HUDEP-2 (cell line): ENCODE measurements around the gene NUDT22.

Experiments
- DNase-seq, 76 experiments: peaks; one replicate each; lab custom pipeline; 2025; ENCODE audit not compliant: unreplicated experiment in 76 of 76; lab: John Stamatoyannopoulos, UW

NUDT22 gene

DNA sequence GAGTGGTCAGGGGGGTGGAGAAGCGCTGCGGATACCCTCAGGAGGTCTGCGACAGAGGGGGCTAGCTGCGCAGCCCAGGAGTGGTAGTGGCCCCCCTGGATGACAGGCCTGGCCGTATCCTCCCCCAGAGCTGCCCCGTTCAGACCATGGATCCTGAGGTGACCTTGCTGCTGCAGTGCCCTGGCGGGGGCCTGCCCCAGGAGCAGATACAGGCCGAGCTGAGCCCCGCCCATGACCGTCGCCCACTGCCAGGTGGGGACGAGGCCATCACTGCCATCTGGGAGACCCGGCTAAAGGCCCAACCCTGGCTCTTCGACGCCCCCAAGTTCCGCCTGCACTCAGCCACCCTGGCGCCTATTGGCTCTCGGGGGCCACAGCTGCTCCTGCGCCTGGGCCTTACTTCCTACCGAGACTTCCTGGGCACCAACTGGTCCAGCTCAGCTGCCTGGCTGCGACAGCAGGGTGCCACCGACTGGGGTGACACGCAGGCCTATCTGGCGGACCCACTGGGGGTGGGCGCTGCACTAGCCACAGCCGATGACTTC, 505 bp downstream of the NUDT22 start:
- peak in 57 of 76 experiments; percentile 11 to 67 (median 50) for DNase-seq

DNA sequence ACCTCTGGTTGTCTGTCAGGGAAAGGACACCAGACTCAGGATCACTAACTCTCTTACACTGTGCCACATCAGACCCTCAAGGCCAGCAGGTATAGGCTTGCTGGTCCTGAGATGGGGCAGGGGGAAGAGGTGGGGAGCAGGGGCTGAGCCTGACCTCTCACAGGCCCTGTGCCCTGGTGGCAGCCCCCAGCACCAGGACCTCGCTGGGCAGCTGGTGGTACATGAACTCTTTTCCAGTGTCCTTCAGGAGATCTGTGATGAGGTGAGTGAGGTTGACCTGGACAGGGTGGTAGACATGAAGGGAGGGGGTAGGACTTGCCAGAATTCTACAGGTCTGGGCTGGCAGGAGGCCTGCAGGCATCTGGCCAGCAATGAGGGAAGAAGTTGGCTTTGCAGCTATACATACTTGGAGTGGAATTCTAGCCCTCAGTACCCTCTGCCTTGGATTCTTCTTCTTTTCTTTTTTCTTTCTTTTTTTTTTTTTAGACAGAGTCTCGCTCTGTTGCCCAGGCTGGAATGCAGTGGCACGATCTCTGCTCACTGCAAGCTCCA, 1.4 kb downstream of the NUDT22 start:
- peak in 1 of 76 experiments; percentile 31 for DNase-seq

DNA sequence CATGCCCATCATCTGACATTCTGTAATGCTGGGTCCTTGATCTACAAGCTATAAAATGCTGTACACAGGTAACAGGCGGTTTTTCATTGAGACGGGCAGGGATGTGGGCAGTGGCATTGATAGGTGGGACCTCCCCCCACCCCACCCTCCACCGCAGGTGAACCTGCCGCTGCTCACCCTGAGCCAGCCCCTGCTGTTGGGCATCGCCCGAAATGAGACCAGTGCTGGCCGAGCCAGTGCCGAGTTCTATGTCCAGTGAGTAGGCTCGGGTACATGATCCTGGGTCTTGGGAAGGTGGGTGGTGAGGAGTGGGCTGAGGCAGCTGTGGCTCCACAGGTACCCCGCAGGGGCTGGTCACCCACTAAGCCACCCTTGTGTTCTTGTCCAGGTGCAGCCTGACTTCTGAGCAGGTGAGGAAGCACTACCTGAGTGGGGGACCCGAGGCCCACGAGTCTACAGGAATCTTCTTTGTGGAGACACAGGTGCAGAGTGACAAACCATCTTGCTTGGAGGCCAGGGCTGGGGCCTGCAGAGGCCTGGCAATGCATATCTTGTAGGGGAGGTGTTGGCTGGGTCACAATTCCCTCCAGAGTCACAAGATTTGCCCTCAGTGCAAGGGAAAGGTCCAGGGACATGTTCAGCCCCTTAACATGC, 3.1 kb downstream of the NUDT22 start:
- no peak for DNase-seq

DNA sequence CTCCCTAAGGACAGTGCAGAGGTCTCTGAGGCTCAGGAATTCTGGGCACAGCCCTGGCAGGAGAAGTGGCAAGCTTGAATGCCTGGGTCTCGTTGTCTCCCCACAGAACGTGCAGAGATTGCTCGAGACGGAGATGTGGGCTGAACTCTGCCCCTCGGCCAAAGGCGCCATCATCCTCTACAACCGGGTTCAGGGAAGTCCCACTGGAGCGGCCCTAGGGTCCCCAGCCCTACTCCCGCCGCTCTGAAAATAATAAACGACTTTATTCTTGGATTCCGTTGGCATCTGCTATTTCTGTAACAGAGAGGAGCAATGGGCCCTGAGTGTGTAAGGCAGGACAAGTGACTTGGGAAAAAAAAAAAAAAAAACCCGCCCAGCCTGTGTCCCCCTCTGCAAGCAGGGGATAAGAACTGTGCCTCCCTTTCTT, 3.7 kb downstream of the NUDT22 start:
- no peak for DNase-seq

DNA sequence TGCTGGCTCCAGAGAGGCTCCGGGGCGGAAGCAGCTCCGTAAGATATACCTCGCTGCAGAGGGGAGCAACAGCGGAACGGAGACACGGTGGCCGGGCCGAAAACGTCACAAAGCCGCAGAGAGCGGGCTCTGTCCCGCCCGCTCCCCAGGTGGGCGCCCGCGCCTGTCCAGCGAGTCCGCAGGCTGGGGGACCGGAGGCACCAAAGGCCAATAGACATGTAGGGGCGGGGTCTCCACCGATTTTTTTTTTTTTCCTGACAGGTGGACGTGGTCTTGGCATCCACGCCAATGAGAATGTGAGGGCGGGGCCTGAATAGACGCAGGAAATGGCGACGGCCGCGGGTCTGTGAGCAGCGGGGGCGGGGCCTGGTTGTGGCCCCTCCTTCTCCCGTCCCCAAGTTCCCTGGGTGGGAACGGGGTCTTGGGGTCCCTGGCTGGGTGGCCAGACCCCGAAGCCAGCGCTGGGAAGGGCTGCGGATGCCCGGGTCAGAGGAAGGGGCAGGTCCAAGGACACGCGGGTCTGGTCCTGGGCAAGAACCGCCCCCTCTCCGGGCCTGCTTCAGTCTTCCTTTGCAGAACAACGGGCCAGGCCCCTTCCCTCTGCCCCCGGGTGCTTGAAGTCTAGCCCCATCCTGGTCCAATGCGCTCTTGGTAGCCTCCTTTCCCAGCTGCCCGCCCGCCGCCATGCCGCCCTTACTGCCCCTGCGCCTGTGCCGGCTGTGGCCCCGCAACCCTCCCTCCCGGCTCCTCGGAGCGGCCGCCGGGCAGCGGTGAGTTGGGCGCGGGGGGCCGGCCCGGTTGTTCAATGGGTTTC, 4.3 kb downstream of the NUDT22 start, which contains the start of gene DNAJC4:
DNAJC4 (plus strand) TSS at position 378 of the 814 bp plus-strand sequence; CDS start at position 685, 307 bp downstream.
- peak in 69 of 76 experiments; percentile 43 to 90 (median 80) for DNase-seq

DNA sequence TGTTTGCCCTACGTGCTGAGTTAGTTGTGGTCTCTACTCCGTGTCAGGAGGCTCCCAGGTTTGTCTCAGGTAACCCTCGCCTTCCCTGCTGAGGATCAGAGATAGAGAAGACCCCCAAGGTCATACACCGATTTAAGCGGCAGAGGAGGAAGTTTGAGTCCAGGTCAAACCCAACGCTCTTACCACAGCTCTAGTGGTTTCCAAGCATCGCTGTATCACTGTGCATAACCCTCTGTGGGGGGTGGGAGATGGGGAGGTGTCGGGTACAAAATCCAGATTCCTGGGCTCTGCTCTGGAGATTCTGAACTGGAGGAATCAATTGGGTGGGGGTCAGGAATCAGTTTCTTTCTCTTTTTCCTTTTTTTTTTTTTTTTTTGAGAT, 4.9 kb downstream of the NUDT22 start:
- DNase-seq = no peak

DNA sequence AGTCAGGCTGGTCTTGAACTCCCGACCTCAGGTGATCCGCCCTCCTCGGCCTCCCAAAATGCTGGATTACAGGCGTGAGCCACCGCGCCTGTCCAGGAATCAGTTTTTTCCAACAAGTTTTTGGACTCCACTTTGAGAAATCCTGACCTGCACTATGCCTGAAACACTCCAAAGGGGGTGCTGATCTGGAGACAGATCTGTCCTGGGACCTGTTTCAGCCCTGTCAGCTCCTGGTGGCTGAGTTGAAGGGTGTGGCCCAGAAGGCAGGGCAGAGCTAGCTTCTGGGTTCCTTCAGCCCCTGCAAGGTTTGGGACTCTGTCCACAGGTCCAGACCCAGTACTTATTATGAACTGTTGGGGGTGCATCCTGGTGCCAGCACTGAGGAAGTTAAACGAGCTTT, 5.5 kb downstream of the NUDT22 start:
- peak in 14 of 76 experiments; percentile 8 to 40 (median 23) for DNase-seq

DNA sequence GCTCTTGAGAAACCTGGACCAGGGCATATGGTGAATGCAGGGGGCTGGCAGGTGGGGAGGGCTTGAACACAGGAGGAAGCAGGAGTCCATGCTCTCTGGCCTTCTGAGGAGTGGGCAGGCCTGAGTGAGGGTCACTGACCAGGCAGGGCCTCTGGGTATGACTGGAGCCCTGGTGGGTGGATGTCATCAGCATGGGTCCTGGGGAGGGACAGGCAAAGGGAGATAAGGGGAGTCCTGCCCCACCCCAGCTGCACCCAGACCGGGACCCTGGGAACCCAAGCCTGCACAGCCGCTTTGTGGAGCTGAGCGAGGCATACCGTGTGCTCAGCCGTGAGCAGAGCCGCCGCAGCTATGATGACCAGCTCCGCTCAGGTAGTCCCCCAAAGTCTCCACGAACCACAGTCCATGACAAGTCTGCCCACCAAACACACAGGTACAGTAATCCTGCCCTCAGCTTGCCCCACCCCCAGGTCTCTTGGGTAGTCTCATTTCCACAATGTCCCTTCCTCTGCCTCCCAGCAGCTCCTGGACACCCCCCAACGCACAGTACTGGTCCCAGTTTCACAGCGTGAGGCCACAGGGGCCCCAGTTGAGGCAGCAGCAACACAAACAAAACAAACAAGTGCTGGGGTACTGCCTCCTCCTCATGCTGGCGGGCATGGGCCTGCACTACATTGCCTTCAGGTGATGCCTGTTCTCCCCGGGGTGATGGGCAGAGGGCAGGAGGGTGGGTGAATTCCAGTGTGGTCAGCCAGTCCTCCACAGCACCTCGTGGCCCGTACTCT, 6.3 kb downstream of the NUDT22 start:
- DNase-seq = peak in 1 of 76 experiments; percentile 21

DNA sequence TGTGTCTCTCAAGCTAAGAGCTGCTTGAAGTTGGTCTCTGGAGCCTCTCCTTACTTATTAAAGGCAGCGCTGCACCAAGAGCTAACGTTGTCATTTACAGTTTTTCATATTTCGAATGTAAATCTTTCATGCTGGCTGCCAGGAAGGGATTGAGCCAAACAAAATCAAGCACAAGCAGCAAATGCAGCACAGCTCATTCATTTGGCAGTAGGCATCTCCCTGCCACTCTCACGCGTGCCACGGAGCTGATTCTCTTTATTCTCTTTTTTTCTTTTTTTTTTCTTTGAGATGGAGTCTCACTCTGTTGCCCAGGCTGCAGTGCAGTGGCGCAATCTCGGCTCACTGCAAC, 6.9 kb downstream of the NUDT22 start:
- DNase-seq = no peak

DNA sequence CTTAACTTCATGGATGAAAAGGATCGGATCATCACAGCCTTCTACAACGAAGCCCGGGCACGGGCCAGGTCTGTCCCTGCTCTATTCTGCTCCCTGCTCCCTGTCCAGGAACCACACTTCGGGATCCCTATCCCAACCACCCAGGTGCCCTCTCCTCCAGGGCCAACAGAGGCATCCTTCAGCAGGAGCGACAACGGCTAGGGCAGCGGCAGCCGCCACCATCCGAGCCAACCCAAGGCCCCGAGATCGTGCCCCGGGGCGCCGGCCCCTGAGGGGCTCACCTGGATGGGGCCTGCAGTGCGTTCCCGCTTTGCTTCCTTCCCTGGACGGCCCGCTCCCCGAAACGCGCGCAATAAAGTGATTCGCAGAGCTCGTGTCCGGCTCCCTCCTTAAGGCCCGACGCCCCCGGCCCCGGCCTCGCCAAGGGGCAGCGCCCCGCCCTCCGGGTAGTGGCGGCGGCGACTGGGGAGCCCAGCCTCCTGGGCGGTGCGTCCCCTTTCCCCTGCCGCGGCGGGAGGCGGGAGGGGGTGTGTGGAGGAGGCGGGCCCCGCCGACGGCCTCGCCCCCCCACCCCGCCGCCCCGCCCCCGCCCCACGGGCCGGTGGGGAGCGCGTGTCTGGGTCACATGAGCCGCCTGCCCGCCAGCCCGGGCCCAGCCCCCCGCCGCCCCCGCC, 8.0 kb downstream of the NUDT22 start, which contains the start of gene VEGFB:
VEGFB (plus strand) TSS at position 672 of the 674 bp plus-strand sequence. CDS start 250 bp downstream, outside the sequence.
- DNase-seq = peak in 24 of 76 experiments; percentile 6 to 49 (median 30)

DNA sequence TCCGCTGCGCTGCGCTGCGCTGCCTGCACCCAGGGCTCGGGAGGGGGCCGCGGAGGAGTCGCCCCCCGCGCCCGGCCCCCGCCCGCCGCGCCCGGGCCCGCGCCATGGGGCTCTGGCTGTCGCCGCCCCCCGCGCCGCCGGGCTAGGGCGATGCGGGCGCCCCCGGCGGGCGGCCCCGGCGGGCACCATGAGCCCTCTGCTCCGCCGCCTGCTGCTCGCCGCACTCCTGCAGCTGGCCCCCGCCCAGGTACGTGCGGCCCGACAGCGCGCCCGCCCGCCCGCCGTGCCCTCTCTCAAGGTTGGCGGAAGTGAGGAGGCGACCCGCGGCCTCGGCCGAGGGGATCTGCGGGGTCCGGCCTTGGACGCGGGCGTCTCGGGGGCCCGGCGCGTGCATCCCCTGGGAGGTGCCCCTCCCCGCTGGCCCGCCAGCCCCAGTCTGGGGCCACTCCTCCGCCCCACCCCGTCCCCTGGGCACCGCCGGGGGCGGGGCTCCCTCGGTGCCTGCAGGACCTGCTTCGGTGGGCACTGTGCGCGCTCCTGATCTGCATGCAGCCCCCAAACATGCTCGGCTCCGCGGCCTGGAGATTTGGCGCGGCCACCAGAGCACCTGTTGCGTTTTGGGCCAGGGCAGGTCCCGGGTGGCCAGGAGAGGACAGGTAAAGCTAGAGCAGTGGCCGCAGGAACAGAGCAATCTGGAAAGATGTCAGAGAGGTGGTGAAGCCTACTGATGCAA, 8.7 kb downstream of the NUDT22 start:
- DNase-seq = peak in 25 of 76 experiments; percentile 13 to 67 (median 36)

DNA sequence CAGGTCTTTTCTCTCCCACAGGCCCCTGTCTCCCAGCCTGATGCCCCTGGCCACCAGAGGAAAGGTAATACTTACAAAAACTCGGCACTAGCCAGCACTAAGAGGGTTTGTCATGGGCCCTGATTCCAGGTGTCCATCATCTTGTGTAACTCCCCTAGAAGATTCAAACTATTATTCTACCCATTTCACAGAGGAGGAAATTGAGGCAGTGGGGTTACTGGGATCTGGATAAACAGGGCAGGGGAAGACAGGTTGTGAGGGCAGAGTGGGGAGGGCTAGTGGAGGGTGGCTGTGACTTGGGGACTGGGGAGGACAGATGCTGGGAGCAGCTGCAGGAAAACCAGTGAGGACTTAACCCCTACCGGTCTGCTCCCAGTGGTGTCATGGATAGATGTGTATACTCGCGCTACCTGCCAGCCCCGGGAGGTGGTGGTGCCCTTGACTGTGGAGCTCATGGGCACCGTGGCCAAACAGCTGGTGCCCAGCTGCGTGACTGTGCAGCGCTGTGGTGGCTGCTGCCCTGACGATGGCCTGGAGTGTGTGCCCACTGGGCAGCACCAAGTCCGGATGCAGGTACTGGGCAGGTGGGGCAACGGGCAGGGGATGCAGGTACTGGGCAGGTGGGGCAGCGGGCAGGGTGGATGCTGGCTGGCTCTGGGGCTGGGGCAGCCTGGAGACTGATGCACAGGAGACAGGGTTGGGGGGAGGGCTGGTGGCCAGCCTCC, 9.5 kb downstream of the NUDT22 start:
- DNase-seq = no peak

DNA sequence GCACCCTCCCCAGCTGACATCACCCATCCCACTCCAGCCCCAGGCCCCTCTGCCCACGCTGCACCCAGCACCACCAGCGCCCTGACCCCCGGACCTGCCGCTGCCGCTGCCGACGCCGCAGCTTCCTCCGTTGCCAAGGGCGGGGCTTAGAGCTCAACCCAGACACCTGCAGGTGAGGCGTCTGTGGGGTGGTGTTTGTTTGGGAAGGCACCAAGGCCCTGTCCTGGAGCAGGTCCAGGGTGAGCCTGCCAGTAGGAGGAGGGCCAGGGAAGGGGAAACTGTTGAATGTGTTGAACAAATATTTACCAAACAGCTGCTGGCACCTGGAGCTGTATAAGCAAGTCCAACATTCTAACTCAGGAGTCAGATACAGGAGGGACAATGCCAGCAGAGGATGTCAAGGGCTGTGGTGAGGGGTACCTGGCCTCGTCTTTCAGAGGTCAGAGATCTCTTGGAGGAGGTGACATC, 11.4 kb downstream of the NUDT22 start:
- no peak for DNase-seq

DNA sequence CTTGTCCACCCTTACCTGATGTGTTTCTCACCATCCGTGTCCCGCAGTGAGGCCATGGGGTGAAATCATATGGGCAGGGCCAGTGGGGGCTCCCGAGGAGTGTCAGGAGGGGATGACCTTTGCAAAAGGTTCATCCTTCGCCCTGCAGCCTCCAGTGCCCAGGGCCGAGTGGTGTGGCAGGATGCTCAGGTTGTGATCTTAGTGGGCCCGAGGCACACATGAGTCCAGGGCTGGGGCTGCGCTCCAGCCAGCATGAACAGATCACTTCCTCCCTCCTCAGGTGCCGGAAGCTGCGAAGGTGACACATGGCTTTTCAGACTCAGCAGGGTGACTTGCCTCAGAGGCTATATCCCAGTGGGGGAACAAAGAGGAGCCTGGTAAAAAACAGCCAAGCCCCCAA, 12.0 kb downstream of the NUDT22 start:
- no peak for DNase-seq

DNA sequence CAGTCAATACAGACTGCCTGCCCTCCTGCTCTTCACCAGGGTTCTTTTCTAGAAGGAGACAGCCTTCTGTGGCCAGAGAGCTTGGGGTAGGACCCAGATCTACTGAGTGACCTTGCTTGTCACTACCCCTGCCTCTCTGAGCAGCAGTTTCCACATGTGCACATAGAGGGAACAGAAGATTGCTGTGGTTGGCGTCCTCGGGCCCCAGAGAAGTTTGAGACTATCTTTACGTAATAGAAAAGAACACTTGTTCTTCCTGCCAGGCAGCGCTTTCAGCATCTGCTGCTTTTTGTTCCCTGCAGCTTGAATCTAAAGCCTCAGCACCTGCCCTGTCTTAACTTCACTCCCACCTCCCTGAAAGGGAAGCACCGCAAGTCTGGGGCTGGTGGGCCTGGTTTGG, 12.9 kb downstream of the NUDT22 start:
- no peak for DNase-seq

DNA sequence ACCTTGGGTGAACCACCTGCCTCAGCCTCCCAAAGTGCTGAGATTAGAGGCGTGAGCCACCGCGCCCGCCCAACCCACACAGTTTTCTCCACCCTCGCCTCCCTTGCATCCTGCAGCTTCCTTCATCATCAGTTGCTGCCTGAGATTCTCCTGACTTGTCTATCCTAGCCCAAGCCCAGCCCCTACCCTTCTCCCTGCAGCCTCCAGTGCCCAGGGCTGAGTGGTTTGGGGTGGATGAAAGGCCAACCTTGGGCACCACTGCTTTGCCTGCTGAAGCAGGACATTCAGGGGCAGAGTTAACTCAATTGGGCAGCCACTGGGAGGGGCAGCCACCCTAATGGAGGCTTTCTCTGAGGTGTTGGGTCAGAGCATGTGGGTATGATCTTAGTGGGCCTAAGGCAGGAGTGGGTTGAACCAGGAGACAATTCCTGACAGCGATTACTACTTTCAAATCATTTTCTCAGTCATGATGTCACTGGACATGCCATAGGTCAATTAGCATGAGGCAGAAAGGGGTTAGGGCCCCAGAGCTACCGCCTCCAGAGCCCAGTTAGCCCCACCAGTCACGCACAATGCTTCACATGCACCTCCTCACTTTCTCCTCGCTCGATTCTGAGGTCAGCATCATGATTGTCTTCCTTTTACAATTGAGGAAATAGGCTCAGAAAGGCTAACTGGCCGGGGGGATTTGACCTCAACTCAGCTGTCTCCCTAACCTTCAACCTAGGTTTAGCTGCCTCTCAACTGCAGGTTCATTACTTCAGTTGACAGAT, 13.8 kb downstream of the NUDT22 start:
- no peak for DNase-seq

DNA sequence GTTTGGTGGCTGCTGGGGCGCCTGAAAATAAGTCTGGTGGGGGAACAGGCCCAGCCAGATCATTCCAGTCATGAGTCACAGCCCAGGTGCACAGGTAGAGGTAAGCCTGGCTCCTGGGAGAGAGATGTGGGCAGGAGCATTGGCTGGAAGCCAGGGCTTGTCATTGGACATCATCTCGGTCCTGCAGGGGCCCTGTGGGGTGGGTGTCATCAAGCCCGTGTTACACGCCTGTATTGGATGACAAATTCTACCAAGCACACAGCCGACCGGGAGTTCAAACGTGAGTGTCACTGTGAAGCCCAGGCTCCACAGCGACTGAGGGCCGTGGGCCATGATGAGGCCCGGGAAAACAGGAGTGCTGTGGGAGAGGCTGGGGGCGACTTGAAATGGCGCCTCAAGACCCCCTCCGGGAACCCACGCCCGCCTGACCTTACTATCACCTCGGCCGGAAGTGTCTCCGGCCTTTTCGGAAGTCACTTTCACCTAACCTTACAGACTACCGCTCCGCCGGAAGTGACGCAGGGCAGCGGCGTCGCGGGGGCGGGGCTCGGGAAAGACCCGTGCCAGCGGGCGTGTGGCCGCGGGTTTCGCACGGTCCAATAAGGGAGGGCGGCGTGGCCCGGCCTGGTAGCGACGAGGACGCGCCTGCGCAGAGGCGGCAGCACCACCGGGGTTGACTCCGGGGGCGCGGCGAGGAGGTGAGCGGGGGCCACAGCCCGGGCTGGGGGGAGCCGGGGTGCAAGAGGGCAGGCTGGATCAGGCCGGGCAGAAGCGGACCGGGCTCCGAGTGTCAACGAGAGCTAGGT, 14.6 kb downstream of the NUDT22 start, which contains the start of gene FKBP2:
FKBP2 (plus strand) TSS at position 661 of the 806 bp plus-strand sequence. CDS start 1,293 bp downstream, outside the sequence.
- DNase-seq = peak in 73 of 76 experiments; percentile 43 to 98 (median 95)
